ENCODE measurements around the gene ADAM22. TPM values are rescaled to one million over a fixed set of nuclear protein-coding genes. Genes with fewer than 3 reads are reported as not detected.

Gene ADAM22
- total RNA-seq, 1 donor from 2014 or later, result 5.5 TPM

GRCh38 chr7:88037050-88037449, 103.0 kb downstream of the ADAM22 start:
- no peak for DNase-seq (ENCODE audit: low spot score)

- DNase-seq (ENCODE audit: low spot score), result no peak
These were observed 106.6 kb downstream of the ADAM22 start for GRCh38 chr7:88040694-88041093.

- DNase-seq (ENCODE audit: low spot score), result no peak
These were observed 107.5 kb downstream of the ADAM22 start for GRCh38 chr7:88041583-88041982.

- DNase-seq (ENCODE audit: low spot score), result no peak
These were observed 108.1 kb downstream of the ADAM22 start for GRCh38 chr7:88042157-88042556.

GRCh38 chr7:88042803-88043202, 108.8 kb downstream of the ADAM22 start:
- no peak for DNase-seq (ENCODE audit: low spot score)

GRCh38 chr7:88044069-88044468, 110.0 kb downstream of the ADAM22 start:
- no peak for DNase-seq (ENCODE audit: low spot score)

GRCh38 chr7:88046839-88047573, 113.0 kb downstream of the ADAM22 start:
- no peak for DNase-seq (ENCODE audit: low spot score)

GRCh38 chr7:88057655-88058054, 123.6 kb downstream of the ADAM22 start:
- DNase-seq (ENCODE audit: low spot score), result no peak

GRCh38 chr7:88062238-88062637, 128.2 kb downstream of the ADAM22 start:
- DNase-seq (ENCODE audit: low spot score), result no peak

GRCh38 chr7:88069093-88069492, 135.0 kb downstream of the ADAM22 start:
- DNase-seq (ENCODE audit: low spot score), result no peak

- DNase-seq (ENCODE audit: low spot score), result no peak
These were observed 138.1 kb downstream of the ADAM22 start for GRCh38 chr7:88071994-88072714.

- no peak for DNase-seq (ENCODE audit: low spot score)
These were observed 138.6 kb downstream of the ADAM22 start for GRCh38 chr7:88072715-88073055.

- no peak for DNase-seq (ENCODE audit: low spot score)
These were observed 139.6 kb downstream of the ADAM22 start for GRCh38 chr7:88073626-88074025.

- no peak for DNase-seq (ENCODE audit: low spot score)
These were observed 141.2 kb downstream of the ADAM22 start for GRCh38 chr7:88075216-88075615.

- DNase-seq (ENCODE audit: low spot score), result no peak
These were observed 149.8 kb downstream of the ADAM22 start for GRCh38 chr7:88083883-88084282.

- DNase-seq (ENCODE audit: low spot score), result no peak
These were observed 155.5 kb downstream of the ADAM22 start for GRCh38 chr7:88089561-88089960.

- no peak for DNase-seq (ENCODE audit: low spot score)
These were observed 156.2 kb downstream of the ADAM22 start for GRCh38 chr7:88090240-88090639.

GRCh38 chr7:88090671-88091070, 156.6 kb downstream of the ADAM22 start:
- no peak for DNase-seq (ENCODE audit: low spot score)

GRCh38 chr7:88091988-88092675, 158.1 kb downstream of the ADAM22 start:
- DNase-seq (ENCODE audit: low spot score), result no peak

- no peak for DNase-seq (ENCODE audit: low spot score)
These were observed 158.6 kb downstream of the ADAM22 start for GRCh38 chr7:88092676-88092999.

GRCh38 chr7:88101769-88102168, 167.7 kb downstream of the ADAM22 start:
- no peak for DNase-seq (ENCODE audit: low spot score)

GRCh38 chr7:88102675-88103074, 168.6 kb downstream of the ADAM22 start:
- DNase-seq (ENCODE audit: low spot score), result no peak

- no peak for DNase-seq (ENCODE audit: low spot score)
These were observed 170.7 kb downstream of the ADAM22 start for GRCh38 chr7:88104732-88105131.
